ENCODE data around the gene SLC35A3.

The SLC35A3 gene

GRCh38 chr1:100077531-100077930, 107.7 kb downstream of the SLC35A3 start:
- no peak for TF ChIP-seq CTCF (IDR thresholded peaks at IDR 0.05; ENCODE audit: extremely low read depth, insufficient read depth, missing control alignments)
- DNase-seq (ENCODE audit: low spot score) = peak; percentile 25
- in situ Hi-C loops (cut with MboI; ENCODE audit: low pct_unique_long_range_greater_than_20kb, low sequenced_read_pairs, unreplicated experiment) = no loop called here

GRCh38 chr1:100080331-100080730, 110.5 kb downstream of the SLC35A3 start:
- TF ChIP-seq CTCF (IDR thresholded peaks at IDR 0.05; ENCODE audit: extremely low read depth, insufficient read depth, missing control alignments) = no peak
- in situ Hi-C loops (cut with MboI; ENCODE audit: low pct_unique_long_range_greater_than_20kb, low sequenced_read_pairs, unreplicated experiment) = no loop called here
- no peak for DNase-seq (ENCODE audit: low spot score)
